PC-9 (cell line): Measurements from ENCODE around the gene ADAMTS10. TPM values are rescaled to one million over a fixed set of nuclear protein-coding genes. Genes with fewer than 3 reads are reported as not detected.
"Not testable (repeated sequence)": the region's sequence is repeated elsewhere in the genome, so short reads cannot be mapped to it uniquely, and the experiment has no call there.

Experiments
- BruUV-seq: library from RNA; stranded (reverse); fragments of 400-500 nt; replicated peaks from 2 replicates; lab custom pipeline; 2021; lab: Mats Ljungman, UMichigan
- CTCF ChIA-PET: fragments of 300-600 bp; sonication (Branson Sonifier 250); formaldehyde crosslinking; loops from one replicate; lab custom pipeline; 2022; ENCODE audit warnings: antibody characterized with exemption; lab: Charles Lee
- POLR2A ChIA-PET: fragments of 300-600 bp; sonication (Branson Sonifier 250); formaldehyde crosslinking; loops from one replicate; lab custom pipeline; 2022; ENCODE audit warnings: antibody characterized with exemption; ENCODE audit not compliant: unreplicated experiment; lab: Charles Lee
- DNase-seq, 2 experiments: peaks; one replicate each; pipeline versions ENCODE4 v3.0.0 to v3.0.0-alpha.2; 2015 to 2022; ENCODE audit warnings: mixed read lengths in 1 of 2
- H2AFZ ChIP-seq: fragments of 200-600 bp; sonication (generic); 2 replicates; pipeline ENCODE4 v1.8.1; 2017; ENCODE audit warnings: antibody characterized with exemption
- H3F3A ChIP-seq: fragments of 200-600 bp; sonication (generic); 2 replicates; pipeline ENCODE4 v1.8.1; 2017; ENCODE audit warnings: antibody characterized with exemption, mild to moderate bottlenecking, low read depth; ENCODE audit not compliant: insufficient read depth
- H3K27ac ChIP-seq: fragments of 200-600 bp; sonication (generic); 2 replicates; pipeline ENCODE4 v1.6.1; 2016; ENCODE audit warnings: mixed run types
- H3K27me3 ChIP-seq: fragments of 200-600 bp; sonication (generic); 2 replicates; pipeline ENCODE4 v1.6.1; 2016; ENCODE audit warnings: low read depth, mixed run types; ENCODE audit not compliant: insufficient read depth
- H3K36me3 ChIP-seq: fragments of 200-600 bp; sonication (generic); 2 replicates; pipeline ENCODE4 v1.6.1; 2016; ENCODE audit warnings: low read depth, mixed run types
- H3K4me1 ChIP-seq: fragments of 200-600 bp; sonication (generic); replicated peaks from 2 replicates; pipeline ENCODE4 v1.6.1; 2016; ENCODE audit warnings: mixed run types; ENCODE audit not compliant: insufficient read depth
- H3K4me2 ChIP-seq: fragments of 200-600 bp; sonication (generic); 2 replicates; pipeline ENCODE4 v1.6.1; 2017; ENCODE audit warnings: mixed run types
- H3K4me3 ChIP-seq: fragments of 200-600 bp; sonication (generic); 2 replicates; pipeline ENCODE4 v1.6.1; 2016; ENCODE audit warnings: mixed run types
- H3K79me2 ChIP-seq: fragments of 200-600 bp; sonication (generic); 2 replicates; pipeline ENCODE4 v1.6.1; 2017; ENCODE audit warnings: low read depth, mixed run types
- H3K9me2 ChIP-seq: fragments of 200-600 bp; sonication (generic); 2 replicates; pipeline ENCODE4 v1.8.1; 2017; ENCODE audit warnings: mild to moderate bottlenecking; ENCODE audit not compliant: insufficient read depth
- H3K9me3 ChIP-seq: fragments of 200-600 bp; sonication (generic); 2 replicates; pipeline ENCODE4 v1.8.1; 2016; ENCODE audit warnings: low read depth; ENCODE audit not compliant: insufficient read depth
- H4K20me1 ChIP-seq: fragments of 200-600 bp; sonication (generic); 2 replicates; pipeline ENCODE4 v1.8.1; 2017; ENCODE audit not compliant: insufficient read depth
- CTCF ChIP-seq: fragments of 200-600 bp; sonication (generic); conservative IDR thresholded peaks from 2 replicates; pipeline ENCODE4 v1.6.1; 2017; ENCODE audit warnings: mixed run types, antibody characterized with exemption, mild to moderate bottlenecking, moderate library complexity
- EZH2 ChIP-seq: fragments of 200-600 bp; sonication (generic); IDR thresholded peaks from 2 replicates; pipeline ENCODE4 v1.8.0; 2017; ENCODE audit warnings: antibody characterized with exemption, low read depth
- intact Hi-C: fragments of 100-400 bp; cut with micrococcal nuclease; formaldehyde crosslinking; loops from one replicate; pipeline ENCODE4 v1.10.0; 2022; ENCODE audit not compliant: unreplicated experiment
- total RNA-seq: library from RNA; stranded (reverse); gene quantifications from 2 replicates; pipeline ENCODE4 v1.2.3, GENCODE V29; 2021

The ADAMTS10 gene
- total RNA-seq, 1 experiment from 2014 or later = not detected

DNA sequence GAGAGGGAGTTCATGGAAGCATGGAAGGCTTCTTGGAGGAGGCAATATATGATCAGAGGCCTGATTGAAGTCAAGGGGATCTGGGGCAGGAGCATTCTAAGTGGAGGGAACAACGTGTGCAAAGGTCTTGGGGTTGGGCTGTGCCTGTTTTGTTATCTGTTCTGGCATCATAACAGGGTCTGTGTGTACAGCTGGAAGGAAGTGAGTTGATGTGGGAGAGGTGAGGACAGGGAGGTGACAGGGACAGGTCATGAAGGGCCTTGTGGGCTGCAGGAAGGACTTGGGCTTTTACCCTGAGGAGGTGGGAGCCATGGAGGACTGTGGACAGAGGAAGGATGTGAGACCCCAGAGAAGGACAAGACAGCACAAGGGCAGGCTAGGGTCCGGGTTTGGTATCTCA is 18.7 kb upstream of the ADAMTS10 start:
- ChIA-PET POLR2A (no interaction called here), CTCF (no interaction called here)
- intact Hi-C loops = no loop called here
- no TSS peak for BruUV-seq
- H3F3A ChIP-seq = no peaks in the 10 kb centered on the region
- H3K27ac ChIP-seq = no peak overlapping the region
- no peaks in the 10 kb centered on the region for H4K20me1 ChIP-seq
- H2AFZ ChIP-seq = no peak overlapping the region
- peaks cover 14% of the 10 kb centered on the region; the same call in 1 of the 2 replicates for H3K27me3 ChIP-seq
- H3K4me3 ChIP-seq = no peak overlapping the region
- no peaks in the 10 kb centered on the region for H3K79me2 ChIP-seq
- H3K36me3 ChIP-seq = no peaks in the 10 kb centered on the region
- no peak for TF ChIP-seq CTCF
- no peak for TF ChIP-seq EZH2
- H3K4me2 ChIP-seq = no peak overlapping the region
- H3K9me3 ChIP-seq = no peaks in the 10 kb centered on the region
- DNase-seq = no peak
- H3K4me1 ChIP-seq = no peaks in the 10 kb centered on the region
- H3K9me2 ChIP-seq = no peaks in the 10 kb centered on the region

GRCh38 chr19:8626842-8627241 is 16.3 kb upstream of the ADAMTS10 start:
- CTCF ChIA-PET = no interaction called here
- POLR2A ChIA-PET = interaction anchor here (0.7 kb wide), 1 partner anchor 417 kb away, joined by 5 read pairs; no protein-coding TSS in a partner anchor
- peaks cover 15% of the 10 kb centered on the region; the same call in 1 of the 2 replicates for H3K27me3 ChIP-seq
- no TSS peak for BruUV-seq
- no peak overlapping the region for H3K4me2 ChIP-seq
- TF ChIP-seq EZH2 = no peak
- no peak for TF ChIP-seq CTCF
- H3K79me2 ChIP-seq = no peaks in the 10 kb centered on the region
- H3K36me3 ChIP-seq = no peaks in the 10 kb centered on the region
- H2AFZ ChIP-seq = no peak overlapping the region
- H4K20me1 ChIP-seq = no peaks in the 10 kb centered on the region
- no peak for DNase-seq
- H3K9me3 ChIP-seq = no peaks in the 10 kb centered on the region
- no peaks in the 10 kb centered on the region for H3K9me2 ChIP-seq
- no peaks in the 10 kb centered on the region for H3F3A ChIP-seq
- H3K27ac ChIP-seq = no peak overlapping the region
- H3K4me1 ChIP-seq = no peaks in the 10 kb centered on the region
- intact Hi-C loops = no loop called here
- H3K4me3 ChIP-seq = no peak overlapping the region

- H3K9me3 ChIP-seq, H3K9me2 ChIP-seq, BruUV-seq, H3F3A ChIP-seq, DNase-seq, H3K4me3 ChIP-seq, H3K27ac ChIP-seq, H3K36me3 ChIP-seq, H4K20me1 ChIP-seq, H2AFZ ChIP-seq, CTCF ChIA-PET, intact Hi-C loops, H3K4me1 ChIP-seq, POLR2A ChIA-PET, H3K79me2 ChIP-seq, H3K4me2 ChIP-seq: not testable (repeated sequence)
- TF ChIP-seq CTCF = peak; percentile 52; the same call in 1 of the 2 replicates
- peaks cover 28% of the 10 kb centered on the region; the same call in 1 of the 2 replicates for H3K27me3 ChIP-seq
Measured at GRCh38 chr19:8622886-8623285, 12.4 kb upstream of the ADAMTS10 start.
